Measurements from ENCODE around the gene KRT76. TPM values are rescaled to one million over a fixed set of nuclear protein-coding genes. Genes with fewer than 3 reads are reported as not detected.
"Not testable (repeated sequence)": the region's sequence is repeated elsewhere in the genome, so short reads cannot be mapped to it uniquely, and the experiment has no call there.

The KRT76 gene
- total RNA-seq, 1 donor: not detected

GRCh38 chr12:52765702-52766101 is 11.4 kb downstream of the KRT76 start:
- Histone ChIP-seq H3K79me2 (ENCODE audit: insufficient read depth, low read length) (no peaks in the 10 kb centered on the region), H3K36me3 (ENCODE audit: insufficient read depth, low read length) (no peaks in the 10 kb centered on the region), H3K4me1 (ENCODE audit: insufficient read depth, low read length) (no peaks in the 10 kb centered on the region), H4K20me1 (ENCODE audit: insufficient read depth, low read length) (no peaks in the 10 kb centered on the region), H3K9me3 (ENCODE audit: low read depth, low read length) (no peaks in the 10 kb centered on the region), H3K27me3 (ENCODE audit: insufficient read depth, low read length) (peaks cover 19% of the 10 kb centered on the region), H2AFZ (ENCODE audit: low read length) (no peak overlapping the region), H3K4me2 (ENCODE audit: insufficient read depth, low read length) (no peak overlapping the region), H3K27ac (ENCODE audit: low read depth, low read length) (no peak overlapping the region), H3K4me3 (ENCODE audit: insufficient read depth, low read length) (no peak overlapping the region)
- DNase-seq (ENCODE audit: insufficient read length, low spot score, missing footprints): no peak
- TF ChIP-seq, protein P1, sequence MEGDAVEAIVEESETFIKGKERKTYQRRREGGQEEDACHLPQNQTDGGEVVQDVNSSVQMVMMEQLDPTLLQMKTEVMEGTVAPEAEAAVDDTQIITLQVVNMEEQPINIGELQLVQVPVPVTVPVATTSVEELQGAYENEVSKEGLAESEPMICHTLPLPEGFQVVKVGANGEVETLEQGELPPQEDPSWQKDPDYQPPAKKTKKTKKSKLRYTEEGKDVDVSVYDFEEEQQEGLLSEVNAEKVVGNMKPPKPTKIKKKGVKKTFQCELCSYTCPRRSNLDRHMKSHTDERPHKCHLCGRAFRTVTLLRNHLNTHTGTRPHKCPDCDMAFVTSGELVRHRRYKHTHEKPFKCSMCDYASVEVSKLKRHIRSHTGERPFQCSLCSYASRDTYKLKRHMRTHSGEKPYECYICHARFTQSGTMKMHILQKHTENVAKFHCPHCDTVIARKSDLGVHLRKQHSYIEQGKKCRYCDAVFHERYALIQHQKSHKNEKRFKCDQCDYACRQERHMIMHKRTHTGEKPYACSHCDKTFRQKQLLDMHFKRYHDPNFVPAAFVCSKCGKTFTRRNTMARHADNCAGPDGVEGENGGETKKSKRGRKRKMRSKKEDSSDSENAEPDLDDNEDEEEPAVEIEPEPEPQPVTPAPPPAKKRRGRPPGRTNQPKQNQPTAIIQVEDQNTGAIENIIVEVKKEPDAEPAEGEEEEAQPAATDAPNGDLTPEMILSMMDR (IDR thresholded peaks at IDR 0.05; ENCODE audit: extremely low read depth, low read depth, low read length): no peak

DNA sequence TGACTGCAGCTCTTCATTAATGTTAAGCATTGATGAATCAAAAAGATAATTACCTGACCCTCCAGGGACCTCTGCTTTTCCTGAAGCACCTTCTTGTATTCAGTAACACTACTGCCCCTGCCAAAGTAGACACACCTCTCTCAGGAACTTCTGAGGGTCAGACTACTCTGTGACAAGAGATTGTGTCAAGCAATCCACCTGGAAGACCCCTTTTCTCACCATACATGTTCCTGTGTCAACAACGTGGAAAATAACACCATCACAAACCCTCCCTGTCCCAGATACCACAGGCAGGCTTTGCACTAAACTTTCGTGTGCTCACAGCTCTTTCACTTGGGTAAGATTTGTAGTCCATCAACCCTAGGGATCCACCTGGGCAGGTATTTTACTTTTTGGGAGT is 13.2 kb downstream of the KRT76 start:
- TF ChIP-seq, protein P1 (IDR thresholded peaks at IDR 0.05; ENCODE audit: extremely low read depth, low read depth, low read length): no peak
- no peaks in the 10 kb centered on the region for H3K4me1 ChIP-seq (ENCODE audit: insufficient read depth, low read length)
- no peaks in the 10 kb centered on the region for H3K9me3 ChIP-seq (ENCODE audit: low read depth, low read length)
- no peak overlapping the region for H3K4me2 ChIP-seq (ENCODE audit: insufficient read depth, low read length)
- no peak overlapping the region for H3K27ac ChIP-seq (ENCODE audit: low read depth, low read length)
- H3K79me2 ChIP-seq (ENCODE audit: insufficient read depth, low read length): no peaks in the 10 kb centered on the region
- no peak overlapping the region for H3K4me3 ChIP-seq (ENCODE audit: insufficient read depth, low read length)
- no peaks in the 10 kb centered on the region for H4K20me1 ChIP-seq (ENCODE audit: insufficient read depth, low read length)
- no peak overlapping the region for H2AFZ ChIP-seq (ENCODE audit: low read length)
- no peak for DNase-seq (ENCODE audit: insufficient read length, low spot score, missing footprints)
- peaks cover 19% of the 10 kb centered on the region for H3K27me3 ChIP-seq (ENCODE audit: insufficient read depth, low read length)
- H3K36me3 ChIP-seq (ENCODE audit: insufficient read depth, low read length): no peaks in the 10 kb centered on the region

GRCh38 chr12:52763036-52763659 is 14.0 kb downstream of the KRT76 start:
- Histone ChIP-seq H3K4me1 (ENCODE audit: insufficient read depth, low read length) (no peaks in the 10 kb centered on the region), H4K20me1 (ENCODE audit: insufficient read depth, low read length) (no peaks in the 10 kb centered on the region), H3K36me3 (ENCODE audit: insufficient read depth, low read length) (no peaks in the 10 kb centered on the region), H3K79me2 (ENCODE audit: insufficient read depth, low read length) (no peaks in the 10 kb centered on the region), H3K4me3 (ENCODE audit: insufficient read depth, low read length) (no peak overlapping the region), H2AFZ (ENCODE audit: low read length) (no peak overlapping the region), H3K27me3 (ENCODE audit: insufficient read depth, low read length) (peaks cover 16% of the 10 kb centered on the region), H3K9me3 (ENCODE audit: low read depth, low read length) (no peaks in the 10 kb centered on the region), H3K4me2 (ENCODE audit: insufficient read depth, low read length) (no peak overlapping the region), H3K27ac (ENCODE audit: low read depth, low read length) (no peak overlapping the region)
- no peak for DNase-seq (ENCODE audit: insufficient read length, low spot score, missing footprints)
- TF ChIP-seq, protein P1 (IDR thresholded peaks at IDR 0.05; ENCODE audit: extremely low read depth, low read depth, low read length): no peak

- Histone ChIP-seq H2AFZ (ENCODE audit: low read length) (no peak overlapping the region), H3K4me2 (ENCODE audit: insufficient read depth, low read length) (no peak overlapping the region), H3K27me3 (ENCODE audit: insufficient read depth, low read length) (peaks cover 6% of the 10 kb centered on the region), H3K4me1 (ENCODE audit: insufficient read depth, low read length) (no peaks in the 10 kb centered on the region), H3K9me3 (ENCODE audit: low read depth, low read length) (no peaks in the 10 kb centered on the region), H3K27ac (ENCODE audit: low read depth, low read length) (no peak overlapping the region), H3K79me2 (ENCODE audit: insufficient read depth, low read length) (no peaks in the 10 kb centered on the region), H4K20me1 (ENCODE audit: insufficient read depth, low read length) (no peaks in the 10 kb centered on the region), H3K36me3 (ENCODE audit: insufficient read depth, low read length) (no peaks in the 10 kb centered on the region), H3K4me3 (ENCODE audit: insufficient read depth, low read length) (no peak overlapping the region)
- no peak for DNase-seq (ENCODE audit: insufficient read length, low spot score, missing footprints)
- TF ChIP-seq, protein P1 (IDR thresholded peaks at IDR 0.05; ENCODE audit: extremely low read depth, low read depth, low read length): no peak
Observed at GRCh38 chr12:52761802-52762201, 15.3 kb downstream of the KRT76 start.

DNA sequence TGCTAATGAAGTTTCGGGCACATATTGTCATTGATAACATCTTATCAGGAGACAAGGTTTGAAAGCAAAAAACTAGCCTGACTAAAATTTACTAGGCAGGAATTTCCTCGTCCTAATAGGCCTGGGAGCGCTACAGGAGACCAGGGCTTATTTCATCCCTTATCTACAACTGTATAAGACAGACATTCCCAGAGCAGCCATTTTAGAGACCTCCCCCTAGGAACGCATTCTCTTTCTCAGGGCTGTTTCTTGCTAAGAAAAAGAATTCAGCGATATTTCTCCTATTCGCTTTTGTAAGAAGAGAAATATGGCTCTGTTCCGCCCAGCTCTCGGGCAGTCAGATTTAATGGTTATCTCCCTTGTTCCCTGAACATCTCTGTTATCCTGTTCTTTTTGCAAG is 15.9 kb downstream of the KRT76 start:
- H3K27me3 ChIP-seq (ENCODE audit: insufficient read depth, low read length); H4K20me1 ChIP-seq (ENCODE audit: insufficient read depth, low read length); H2AFZ ChIP-seq (ENCODE audit: low read length); H3K27ac ChIP-seq (ENCODE audit: low read depth, low read length); H3K4me2 ChIP-seq (ENCODE audit: insufficient read depth, low read length); H3K4me1 ChIP-seq (ENCODE audit: insufficient read depth, low read length); H3K79me2 ChIP-seq (ENCODE audit: insufficient read depth, low read length); H3K9me3 ChIP-seq (ENCODE audit: low read depth, low read length); H3K36me3 ChIP-seq (ENCODE audit: insufficient read depth, low read length); H3K4me3 ChIP-seq (ENCODE audit: insufficient read depth, low read length); DNase-seq (ENCODE audit: insufficient read length, low spot score, missing footprints): not testable (repeated sequence)

Data from osteoblast (primary cell).